ENCODE measurements around the gene FABP3. TPM values are rescaled to one million over a fixed set of nuclear protein-coding genes. Genes with fewer than 3 reads are reported as not detected.

The FABP3 gene
- total and polyA plus RNA-seq, 2 experiments from 2014 or later: 2.1 to 4.0 TPM

DNA sequence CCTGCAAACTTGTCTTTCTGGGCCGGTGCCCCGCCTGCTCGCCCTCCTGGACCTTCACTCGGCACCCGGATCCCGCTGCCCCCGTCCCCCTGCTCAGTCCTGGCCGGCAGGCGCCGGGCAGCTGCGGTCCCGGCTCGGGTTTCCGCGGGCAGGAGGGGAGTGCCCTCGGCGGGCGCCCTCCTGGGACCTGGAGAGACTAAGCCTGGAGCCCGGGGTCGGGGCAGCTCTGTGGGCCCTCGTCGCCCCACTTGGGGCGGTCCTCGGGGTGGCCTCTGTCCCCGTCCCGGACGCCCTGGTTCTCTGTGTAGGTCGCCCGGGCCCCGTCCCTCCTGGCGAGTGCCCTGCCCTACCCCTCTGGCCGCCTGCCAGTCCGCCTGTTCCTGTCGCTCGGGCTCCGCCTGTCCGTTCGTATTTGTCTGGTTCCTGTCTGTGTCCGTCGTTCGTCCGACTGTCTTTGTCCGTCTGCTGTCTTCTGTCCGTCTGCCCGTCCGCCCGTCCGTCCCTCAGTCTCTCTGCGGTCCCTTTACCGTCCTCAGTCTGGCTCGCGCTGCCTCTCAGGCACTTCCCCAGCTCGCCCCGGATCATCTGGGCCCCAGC is 40.6 kb upstream of the FABP3 start:
- H4K20me1 ChIP-seq (ENCODE audit: insufficient read depth): no peaks in the 10 kb centered on the region
- H3K27me3 ChIP-seq (replicated peaks; ENCODE audit: insufficient read depth): no peaks in the 10 kb centered on the region
- 0 out of 2 replicates have a peak, but pooled peaks cover 6% of the 10 kb centered on the region for H3K79me2 ChIP-seq (ENCODE audit: insufficient read depth)
- TF ChIP-seq EZH2 (IDR thresholded peaks at IDR 0.05; ENCODE audit: insufficient read depth, poor library complexity, severe bottlenecking): no peak
- TF ChIP-seq EZH2phosphoT487 (IDR thresholded peaks at IDR 0.05; ENCODE audit: insufficient read depth, low read depth): no peak
- H3K4me1 ChIP-seq (ENCODE audit: insufficient read depth): peaks cover 25% of the 10 kb centered on the region
- DNase-seq: peak; percentile 76
- H3K9me3 ChIP-seq (ENCODE audit: low read depth): no peaks in the 10 kb centered on the region
- in situ Hi-C loops (cut with MboI): no loop called here
- H3K9me2 ChIP-seq (ENCODE audit: insufficient read depth): no peaks in the 10 kb centered on the region
- H2AFZ ChIP-seq: peak overlapping the region; percentile 94
- 0 to 1% methylated on average over 49 to 52 of the region's 54 CpGs for WGBS, 2 experiments (ENCODE audit: low coverage in 1 of 2, low lambda C conversion rate in 2 of 2, missing lambda C conversion rate in 2 of 2)
- peak overlapping the region; percentile 84 for H3K4me2 ChIP-seq (ENCODE audit: unreplicated experiment)
- peaks cover 4% of the 10 kb centered on the region; the same call in 1 of the 2 replicates for H3F3A ChIP-seq (ENCODE audit: insufficient read depth)
- H3K36me3 ChIP-seq (ENCODE audit: low read depth): no peaks in the 10 kb centered on the region
- peak overlapping the region; percentile 81 for H3K9ac ChIP-seq
- H3K4me3 ChIP-seq: peak overlapping the region; percentile 88
- H3K27ac ChIP-seq: no peak overlapping the region

DNA sequence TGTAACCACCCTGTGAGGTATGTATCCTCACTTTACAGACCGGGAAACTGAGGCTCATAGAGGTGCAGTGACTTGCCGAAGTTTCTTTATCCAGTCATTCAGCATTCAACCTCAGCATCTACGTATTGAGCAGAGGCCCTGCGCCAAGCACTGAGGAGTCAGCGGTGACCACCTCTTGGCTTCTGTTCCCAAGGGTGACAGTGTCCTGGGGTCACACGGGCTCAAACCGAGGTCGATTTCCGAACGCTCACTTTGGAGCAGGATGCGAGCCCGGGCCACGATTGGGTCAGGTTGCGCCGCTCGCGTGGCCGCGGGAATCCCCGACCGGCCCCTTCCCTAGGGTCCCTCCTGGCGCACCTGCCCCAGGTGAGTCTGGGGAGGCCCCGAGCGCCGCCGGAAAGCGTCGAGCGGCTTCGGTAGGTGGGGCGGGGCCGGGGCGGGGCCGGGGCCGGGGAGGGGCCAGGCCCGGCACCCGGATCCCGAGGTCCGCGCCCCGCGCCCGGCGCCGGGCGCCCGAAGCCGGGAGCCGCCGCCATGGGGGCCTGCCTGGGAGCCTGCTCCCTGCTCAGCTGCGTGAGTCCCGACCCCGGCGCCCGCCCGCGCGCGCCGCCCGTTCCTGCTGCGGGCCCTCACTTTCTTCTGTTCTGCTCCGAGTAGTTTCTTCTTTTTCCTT is 40.0 kb upstream of the FABP3 start, which contains the start of gene SERINC2:
Gene SERINC2, plus strand, starts transcription at position 482 of the 673 bp plus-strand sequence. Its CDS starts 53 bp downstream, at position 535.
- no peaks in the 10 kb centered on the region for H3K36me3 ChIP-seq (ENCODE audit: low read depth)
- no peaks in the 10 kb centered on the region for H4K20me1 ChIP-seq (ENCODE audit: insufficient read depth)
- H3K79me2 ChIP-seq (ENCODE audit: insufficient read depth): 0 out of 2 replicates have a peak, but pooled peaks cover 6% of the 10 kb centered on the region
- peaks cover 25% of the 10 kb centered on the region for H3K4me1 ChIP-seq (ENCODE audit: insufficient read depth)
- H3K27ac ChIP-seq: no peak within 1 kb of the TSS
- peak; percentile 54 for DNase-seq
- no peaks in the 10 kb centered on the region for H3K9me3 ChIP-seq (ENCODE audit: low read depth)
- peaks cover 4% of the 10 kb centered on the region; the same call in 1 of the 2 replicates for H3F3A ChIP-seq (ENCODE audit: insufficient read depth)
- peak within 1 kb of the TSS; percentile 88 for H3K4me3 ChIP-seq
- 4 to 12% methylated on average over 23 to 59 of the region's 63 CpGs for WGBS, 2 experiments (ENCODE audit: low coverage in 1 of 2, low lambda C conversion rate in 2 of 2, missing lambda C conversion rate in 2 of 2)
- H3K4me2 ChIP-seq (ENCODE audit: unreplicated experiment): peak within 1 kb of the TSS; percentile 84
- H3K27me3 ChIP-seq (replicated peaks; ENCODE audit: insufficient read depth): no peaks in the 10 kb centered on the region
- H3K9ac ChIP-seq: peak within 1 kb of the TSS; percentile 81
- H3K9me2 ChIP-seq (ENCODE audit: insufficient read depth): no peaks in the 10 kb centered on the region
- in situ Hi-C loops (cut with MboI): no loop called here
- H2AFZ ChIP-seq: peak within 1 kb of the TSS; percentile 94
- TF ChIP-seq EZH2 (IDR thresholded peaks at IDR 0.05; ENCODE audit: insufficient read depth, poor library complexity, severe bottlenecking) (no peak), EZH2phosphoT487 (IDR thresholded peaks at IDR 0.05; ENCODE audit: insufficient read depth, low read depth) (no peak)

DNA sequence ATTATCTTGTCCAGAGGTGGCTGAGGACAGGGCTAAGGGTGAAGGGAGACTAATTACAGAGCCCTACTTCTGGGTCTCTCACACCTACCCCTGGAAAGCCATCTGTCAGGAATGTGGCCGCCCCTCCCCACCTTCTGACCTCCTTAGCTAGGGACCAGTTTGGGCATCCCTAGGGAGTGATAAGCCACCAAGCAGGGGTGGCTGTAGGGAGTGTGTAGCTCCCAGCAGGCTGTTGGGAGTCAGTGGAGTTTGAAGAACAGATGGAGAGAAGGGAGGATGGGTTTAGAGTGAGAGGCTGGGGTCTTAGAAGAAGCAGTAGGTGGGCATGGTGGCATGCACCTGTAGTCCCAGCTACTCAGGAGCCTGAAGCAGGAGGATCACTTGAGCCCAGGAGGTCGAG is 39.3 kb upstream of the FABP3 start:
- no peak for DNase-seq
- H3K9me2 ChIP-seq (ENCODE audit: insufficient read depth): no peaks in the 10 kb centered on the region
- 59 to 83% methylated on average over 2 of the region's 2 CpGs for WGBS, 2 experiments (ENCODE audit: low coverage in 1 of 2, low lambda C conversion rate in 2 of 2, missing lambda C conversion rate in 2 of 2)
- in situ Hi-C loops (cut with MboI): no loop called here
- no peak overlapping the region for H3K9ac ChIP-seq
- H3K4me3 ChIP-seq: no peak overlapping the region
- peaks cover 4% of the 10 kb centered on the region; the same call in 1 of the 2 replicates for H3F3A ChIP-seq (ENCODE audit: insufficient read depth)
- no peak overlapping the region for H3K27ac ChIP-seq
- H3K4me2 ChIP-seq (ENCODE audit: unreplicated experiment): no peak overlapping the region
- no peak overlapping the region for H2AFZ ChIP-seq
- TF ChIP-seq EZH2 (IDR thresholded peaks at IDR 0.05; ENCODE audit: insufficient read depth, poor library complexity, severe bottlenecking) (no peak), EZH2phosphoT487 (IDR thresholded peaks at IDR 0.05; ENCODE audit: insufficient read depth, low read depth) (no peak)
- H4K20me1 ChIP-seq (ENCODE audit: insufficient read depth): no peaks in the 10 kb centered on the region
- peaks cover 25% of the 10 kb centered on the region for H3K4me1 ChIP-seq (ENCODE audit: insufficient read depth)
- no peaks in the 10 kb centered on the region for H3K36me3 ChIP-seq (ENCODE audit: low read depth)
- H3K9me3 ChIP-seq (ENCODE audit: low read depth): no peaks in the 10 kb centered on the region
- H3K27me3 ChIP-seq (replicated peaks; ENCODE audit: insufficient read depth): no peaks in the 10 kb centered on the region
- 0 out of 2 replicates have a peak, but pooled peaks cover 6% of the 10 kb centered on the region for H3K79me2 ChIP-seq (ENCODE audit: insufficient read depth)

DNA sequence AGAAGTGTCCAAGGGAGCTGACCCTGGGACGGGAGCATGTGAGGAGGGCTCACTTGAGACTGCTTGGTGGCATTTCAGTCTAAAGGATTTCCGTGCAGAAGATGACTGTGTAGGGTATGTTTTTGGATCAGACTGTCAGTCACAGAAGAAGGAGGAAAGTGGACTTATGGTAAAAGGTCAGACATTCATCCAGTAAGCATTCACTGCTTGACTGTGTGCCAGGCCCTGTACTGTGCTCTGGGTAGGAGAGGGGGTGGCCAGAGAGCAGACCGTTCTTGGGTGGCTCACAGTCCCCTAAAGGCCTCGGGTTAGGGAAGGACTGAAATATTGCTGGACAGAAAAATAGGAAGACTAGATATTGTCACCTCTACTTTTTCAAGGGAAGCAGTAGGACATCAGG is 38.0 kb upstream of the FABP3 start:
- H3K4me3 ChIP-seq: no peak overlapping the region
- H3K36me3 ChIP-seq (ENCODE audit: low read depth): no peaks in the 10 kb centered on the region
- DNase-seq: peak; percentile 69
- no peaks in the 10 kb centered on the region for H4K20me1 ChIP-seq (ENCODE audit: insufficient read depth)
- H3K9me3 ChIP-seq (ENCODE audit: low read depth): no peaks in the 10 kb centered on the region
- H3K9ac ChIP-seq: no peak overlapping the region
- 45 to 50% methylated on average over 4 of the region's 4 CpGs for WGBS, 2 experiments (ENCODE audit: low coverage in 1 of 2, low lambda C conversion rate in 2 of 2, missing lambda C conversion rate in 2 of 2)
- H2AFZ ChIP-seq: no peak overlapping the region
- no peaks in the 10 kb centered on the region for H3K9me2 ChIP-seq (ENCODE audit: insufficient read depth)
- peaks cover 25% of the 10 kb centered on the region for H3K4me1 ChIP-seq (ENCODE audit: insufficient read depth)
- TF ChIP-seq EZH2phosphoT487 (IDR thresholded peaks at IDR 0.05; ENCODE audit: insufficient read depth, low read depth): no peak
- no peak for TF ChIP-seq EZH2 (IDR thresholded peaks at IDR 0.05; ENCODE audit: insufficient read depth, poor library complexity, severe bottlenecking)
- H3K4me2 ChIP-seq (ENCODE audit: unreplicated experiment): no peak overlapping the region
- in situ Hi-C loops (cut with MboI): no loop called here
- no peak overlapping the region for H3K27ac ChIP-seq
- peaks cover 4% of the 10 kb centered on the region; the same call in 1 of the 2 replicates for H3F3A ChIP-seq (ENCODE audit: insufficient read depth)
- no peaks in the 10 kb centered on the region for H3K27me3 ChIP-seq (replicated peaks; ENCODE audit: insufficient read depth)
- H3K79me2 ChIP-seq (ENCODE audit: insufficient read depth): 0 out of 2 replicates have a peak, but pooled peaks cover 6% of the 10 kb centered on the region

All from GM23248 (cell line).